Neural progenitor cell (in vitro differentiated cells): ENCODE results near the gene PRR35. TPM values are rescaled to one million over a fixed set of nuclear protein-coding genes. Genes with fewer than 3 reads are reported as not detected.

ENCODE experiments used
- DNase-seq: peaks from one replicate; pipeline ENCODE4 v3.0.0-alpha.2; 2016; ENCODE audit warnings: low spot score
- H2AFZ ChIP-seq: fragments of 200-600 bp; sonication (generic); replicated peaks from 2 replicates; pipeline ENCODE4 v1.6.1; 2016; ENCODE audit warnings: antibody characterized with exemption
- H3F3A ChIP-seq: fragments of 200-600 bp; sonication (generic); 2 replicates; pipeline ENCODE4 v1.6.1; 2016; ENCODE audit warnings: antibody characterized with exemption, low read depth
- H3K27ac ChIP-seq: fragments of 200-600 bp; sonication (generic); 2 replicates; pipeline ENCODE4 v1.5.1; 2016; ENCODE audit warnings: mild to moderate bottlenecking
- H3K27me3 ChIP-seq: fragments of 200-600 bp; sonication (generic); 2 replicates; pipeline ENCODE4 v1.6.1; 2016; ENCODE audit warnings: mild to moderate bottlenecking, moderate library complexity
- H3K36me3 ChIP-seq: fragments of 200-600 bp; sonication (generic); 2 replicates; pipeline ENCODE4 v1.5.1; 2016
- H3K4me1 ChIP-seq: fragments of 200-600 bp; sonication (generic); 2 replicates; pipeline ENCODE4 v1.6.1; 2016; ENCODE audit warnings: mixed run types
- H3K4me2 ChIP-seq: fragments of 200-600 bp; sonication (generic); 2 replicates; pipeline ENCODE4 v1.6.1; 2016
- H3K4me3 ChIP-seq: fragments of 200-600 bp; sonication (generic); 2 replicates; pipeline ENCODE4 v1.5.1; 2016
- H3K79me2 ChIP-seq: fragments of 200-600 bp; sonication (generic); 2 replicates; pipeline ENCODE4 v1.6.1; 2016; ENCODE audit warnings: low read depth
- H3K9ac ChIP-seq: fragments of 200-600 bp; sonication (generic); 2 replicates; pipeline ENCODE4 v1.6.1; 2016
- H3K9me3 ChIP-seq: fragments of 200-600 bp; sonication (generic); 2 replicates; pipeline ENCODE4 v1.5.1; 2016; ENCODE audit warnings: low read depth
- H4K20me1 ChIP-seq: fragments of 200-600 bp; sonication (generic); 2 replicates; pipeline ENCODE4 v1.6.1; 2016; ENCODE audit warnings: low read depth
- H3K27ac Mint-ChIP-seq: 3 replicates; pipeline ENCODE4 v1.8.0; 2021; ENCODE audit warnings: mixed read lengths
- H3K27me3 Mint-ChIP-seq: 2 replicates; pipeline ENCODE4 v1.8.0; 2022; ENCODE audit warnings: low read depth, mild to moderate bottlenecking, inconsistent platforms, moderate library complexity, mixed read lengths; ENCODE audit not compliant: insufficient read depth
- H3K36me3 Mint-ChIP-seq: 3 replicates; pipeline ENCODE4 v1.8.0; 2021; ENCODE audit warnings: mixed read lengths
- H3K4me1 Mint-ChIP-seq: 3 replicates; pipeline ENCODE4 v1.8.0; 2021; ENCODE audit warnings: mixed read lengths
- H3K4me3 Mint-ChIP-seq: 3 replicates; pipeline ENCODE4 v1.8.0; 2021; ENCODE audit warnings: mild to moderate bottlenecking, moderate library complexity, mixed read lengths
- H3K9me3 Mint-ChIP-seq: 3 replicates; pipeline ENCODE4 v1.8.0; 2020; ENCODE audit warnings: mixed read lengths
- EZH2 ChIP-seq: fragments of 200-600 bp; sonication (generic); IDR thresholded peaks from 2 replicates; pipeline ENCODE4 v1.6.1; 2017; ENCODE audit warnings: antibody characterized with exemption, mild to moderate bottlenecking, moderate library complexity
- EZH2phosphoT487 ChIP-seq: fragments of 200-600 bp; sonication (generic); IDR thresholded peaks from 2 replicates; pipeline ENCODE4 v1.6.1; 2017; ENCODE audit warnings: antibody characterized with exemption
- total RNA-seq: library from RNA; depleted of rRNA; stranded (reverse); fragments of >200 nt; gene quantifications from 2 replicates; pipeline ENCODE4 v1.2.3, GENCODE V29; 2015; ENCODE audit warnings: low replicate concordance
- TF ChIP-seq, protein P1 (sequence below): fragments of 200-600 bp; sonication (generic); IDR thresholded peaks from 2 replicates; pipeline ENCODE4 v1.5.1; 2017; ENCODE audit warnings: antibody characterized with exemption, mild to moderate bottlenecking

The PRR35 gene
- total RNA-seq, result not detected in 2 replicates

DNA sequence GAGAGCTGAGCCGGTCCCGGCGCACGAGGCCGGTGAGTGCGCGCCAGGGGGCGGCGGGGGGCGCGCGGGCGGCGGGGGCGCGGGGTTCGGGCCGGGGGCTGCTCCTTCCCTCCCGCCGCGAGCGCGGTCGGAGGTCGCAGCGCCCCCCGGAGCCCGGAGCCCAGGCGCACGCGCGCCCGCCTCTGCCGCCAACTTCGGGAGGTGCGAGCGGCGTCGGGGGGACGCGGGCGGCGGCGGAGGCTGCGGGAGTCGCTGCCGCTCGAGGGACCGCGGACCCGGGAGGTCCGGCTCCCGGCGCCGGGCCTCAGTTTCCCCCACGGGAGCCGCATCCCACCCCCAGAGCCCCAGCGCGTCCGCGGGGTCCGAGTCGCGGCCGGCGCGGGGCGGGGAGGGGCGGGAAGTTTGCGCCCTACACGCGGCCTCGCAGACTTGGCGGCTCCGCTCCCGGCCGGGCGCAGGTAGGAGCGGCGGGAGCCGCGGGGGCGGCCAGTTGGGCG is at the start of gene PRR35:
Gene PRR35, plus strand, starts transcription at position 191 of the 497 bp plus-strand sequence. CDS start 2,901 bp downstream, outside the sequence.
- no peak within 1 kb of the TSS for H3K27ac ChIP-seq
- peaks cover 5% of the 10 kb centered on the region for H3K4me1 ChIP-seq
- no peaks in the 10 kb centered on the region for H3K9me3 ChIP-seq
- DNase-seq, result no peak
- TF ChIP-seq EZH2phosphoT487 (no peak), EZH2 (peak; percentile 82)
- peaks cover 70% of the 10 kb centered on the region for H3K27me3 ChIP-seq
- Mint-ChIP-seq H3K9me3 (peaks cover 2% of the 10 kb centered on the region), H3K36me3 (no peaks in the 10 kb centered on the region), H3K4me1 (peaks cover 8% of the 10 kb centered on the region), H3K4me3 (no peak within 1 kb of the TSS), H3K27me3 (peaks cover 24% of the 10 kb centered on the region), H3K27ac (no peak within 1 kb of the TSS)
- H3F3A ChIP-seq, result peaks cover 8% of the 10 kb centered on the region
- peak within 1 kb of the TSS; percentile 42 for H3K4me3 ChIP-seq
- H3K36me3 ChIP-seq, result no peaks in the 10 kb centered on the region
- no peak within 1 kb of the TSS for H3K9ac ChIP-seq
- no peaks in the 10 kb centered on the region for H3K79me2 ChIP-seq
- peak within 1 kb of the TSS; percentile 72 for H3K4me2 ChIP-seq
- no peak within 1 kb of the TSS for H2AFZ ChIP-seq
- H4K20me1 ChIP-seq, result peaks cover 10% of the 10 kb centered on the region

DNA sequence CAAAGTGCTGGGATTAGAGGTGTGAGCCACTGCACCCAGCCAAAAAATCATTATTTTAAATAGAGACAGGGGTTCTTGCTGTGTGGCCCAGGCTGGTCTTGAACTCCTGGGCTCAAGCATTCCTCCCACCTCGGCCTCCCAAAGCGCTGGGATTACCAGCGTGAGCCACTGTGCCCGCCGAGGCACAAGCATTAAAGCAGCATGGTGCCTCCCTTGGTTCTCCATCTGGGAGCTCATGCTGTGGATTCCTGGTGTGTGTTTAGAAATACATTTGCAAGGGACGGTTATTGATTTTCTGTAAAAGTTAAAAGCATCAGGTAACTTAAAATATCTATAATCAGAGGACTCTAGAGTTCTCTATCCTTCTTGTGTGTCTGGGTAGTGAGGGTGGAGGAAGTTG is 47.4 kb upstream of the PRR35 start:
- no peak overlapping the region for H3K4me3 Mint-ChIP-seq

DNA sequence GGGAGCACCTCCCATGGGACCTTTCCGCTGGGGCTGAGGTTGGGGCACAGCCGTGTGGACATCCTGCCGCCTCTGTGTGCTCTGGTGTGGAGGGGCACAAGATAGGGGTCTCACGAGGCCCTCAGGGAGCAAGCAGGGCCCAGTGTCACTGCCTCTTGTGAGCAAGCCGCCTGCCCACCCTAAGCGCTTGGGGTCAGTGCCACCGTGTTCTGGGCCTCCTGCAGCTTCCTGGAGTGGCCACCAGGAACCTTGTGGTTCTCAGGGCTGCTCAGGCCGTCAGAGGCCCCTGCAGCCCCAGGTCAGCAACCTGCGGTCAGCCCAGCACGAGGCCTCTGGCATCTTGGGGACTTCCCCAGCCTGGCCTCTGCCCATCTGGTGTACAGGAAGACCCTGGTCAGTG is 46.2 kb upstream of the PRR35 start:
- peak overlapping the region; percentile 38 for H3K4me3 Mint-ChIP-seq

More for the DNA sequence above, 47.4 kb upstream of the PRR35 start:
- H3K4me3 ChIP-seq, result no peak overlapping the region
- no peaks in the 10 kb centered on the region for H3K9me3 ChIP-seq
- no peak overlapping the region for H3K27ac ChIP-seq
- H3K9ac ChIP-seq, result no peak overlapping the region
- no peak overlapping the region for H3K4me2 ChIP-seq
- Mint-ChIP-seq H3K36me3 (peaks cover 9% of the 10 kb centered on the region), H3K4me1 (no peaks in the 10 kb centered on the region), H3K9me3 (no peaks in the 10 kb centered on the region), H3K27me3 (no peaks in the 10 kb centered on the region), H3K27ac (no peak overlapping the region)
- H3K79me2 ChIP-seq, result no peaks in the 10 kb centered on the region
- H2AFZ ChIP-seq, result no peak overlapping the region
- H3K27me3 ChIP-seq, result no peaks in the 10 kb centered on the region
- no peaks in the 10 kb centered on the region for H3K36me3 ChIP-seq
- no peaks in the 10 kb centered on the region for H3K4me1 ChIP-seq
- no peak for DNase-seq
- TF ChIP-seq EZH2, result no peak
- no peak for TF ChIP-seq EZH2phosphoT487
- TF ChIP-seq, protein P1, sequence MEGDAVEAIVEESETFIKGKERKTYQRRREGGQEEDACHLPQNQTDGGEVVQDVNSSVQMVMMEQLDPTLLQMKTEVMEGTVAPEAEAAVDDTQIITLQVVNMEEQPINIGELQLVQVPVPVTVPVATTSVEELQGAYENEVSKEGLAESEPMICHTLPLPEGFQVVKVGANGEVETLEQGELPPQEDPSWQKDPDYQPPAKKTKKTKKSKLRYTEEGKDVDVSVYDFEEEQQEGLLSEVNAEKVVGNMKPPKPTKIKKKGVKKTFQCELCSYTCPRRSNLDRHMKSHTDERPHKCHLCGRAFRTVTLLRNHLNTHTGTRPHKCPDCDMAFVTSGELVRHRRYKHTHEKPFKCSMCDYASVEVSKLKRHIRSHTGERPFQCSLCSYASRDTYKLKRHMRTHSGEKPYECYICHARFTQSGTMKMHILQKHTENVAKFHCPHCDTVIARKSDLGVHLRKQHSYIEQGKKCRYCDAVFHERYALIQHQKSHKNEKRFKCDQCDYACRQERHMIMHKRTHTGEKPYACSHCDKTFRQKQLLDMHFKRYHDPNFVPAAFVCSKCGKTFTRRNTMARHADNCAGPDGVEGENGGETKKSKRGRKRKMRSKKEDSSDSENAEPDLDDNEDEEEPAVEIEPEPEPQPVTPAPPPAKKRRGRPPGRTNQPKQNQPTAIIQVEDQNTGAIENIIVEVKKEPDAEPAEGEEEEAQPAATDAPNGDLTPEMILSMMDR, result no peak
- H4K20me1 ChIP-seq, result no peaks in the 10 kb centered on the region
- no peaks in the 10 kb centered on the region for H3F3A ChIP-seq

More for the DNA sequence above, 46.2 kb upstream of the PRR35 start:
- no peaks in the 10 kb centered on the region for H3K79me2 ChIP-seq
- no peak overlapping the region for H3K4me3 ChIP-seq
- no peaks in the 10 kb centered on the region for H3F3A ChIP-seq
- Mint-ChIP-seq H3K36me3 (peaks cover 6% of the 10 kb centered on the region), H3K9me3 (no peaks in the 10 kb centered on the region), H3K27me3 (no peaks in the 10 kb centered on the region), H3K4me1 (no peaks in the 10 kb centered on the region), H3K27ac (no peak overlapping the region)
- H3K4me2 ChIP-seq, result no peak overlapping the region
- H2AFZ ChIP-seq, result no peak overlapping the region
- H3K9me3 ChIP-seq, result no peaks in the 10 kb centered on the region
- no peaks in the 10 kb centered on the region for H3K4me1 ChIP-seq
- TF ChIP-seq EZH2, result no peak
- TF ChIP-seq, protein P1, result no peak
- TF ChIP-seq EZH2phosphoT487, result no peak
- no peaks in the 10 kb centered on the region for H3K36me3 ChIP-seq
- H3K9ac ChIP-seq, result no peak overlapping the region
- no peaks in the 10 kb centered on the region for H4K20me1 ChIP-seq
- H3K27me3 ChIP-seq, result no peaks in the 10 kb centered on the region
- H3K27ac ChIP-seq, result no peak overlapping the region
- no peak for DNase-seq
